ENCODE data around the gene MATN3. TPM values are rescaled to one million over a fixed set of nuclear protein-coding genes. Genes with fewer than 3 reads are reported as not detected.

MATN3 gene
- polyA plus RNA-seq, 1 donor (not counting 4 experiments of a cell fraction or from before 2014, with no cell fraction given) = 1.4 TPM

- Histone ChIP-seq H3K27me3 (ENCODE audit: control insufficient read depth, extremely low read depth, insufficient read depth, low read length) (no peaks in the 10 kb centered on the region), H3K4me3 (ENCODE audit: control insufficient read depth in 2 of 3, extremely low read depth in 1 of 3, insufficient read depth in 2 of 3, low read depth in 1 of 3, low read length in 3 of 3) (no peak overlapping the region), H2AFZ (ENCODE audit: control insufficient read depth, low read length) (no peak overlapping the region), H3K9ac (ENCODE audit: control insufficient read depth, extremely low read depth, insufficient read depth, low read length) (no peak overlapping the region), H3K4me1 (ENCODE audit: control insufficient read depth, extremely low read depth, insufficient read depth, low read length) (no peaks in the 10 kb centered on the region), H3K4me2 (ENCODE audit: control insufficient read depth, extremely low read depth, insufficient read depth, low read depth, low read length) (no peak overlapping the region), H3K27ac (ENCODE audit: control insufficient read depth, insufficient read depth, low read length) (no peak overlapping the region), H3K9me1 (ENCODE audit: control insufficient read depth, extremely low read depth, insufficient read depth, low read length) (no peaks in the 10 kb centered on the region), H3K36me3 (ENCODE audit: control insufficient read depth in 2 of 2, extremely low read depth in 1 of 2, insufficient read depth in 2 of 2, low read length in 2 of 2) (peaks cover 0 to 1% of the 10 kb centered on the region in 2 experiments), H4K20me1 (ENCODE audit: control insufficient read depth, extremely low read depth, insufficient read depth, low read length) (no peaks in the 10 kb centered on the region), H3K79me2 (ENCODE audit: control insufficient read depth, insufficient read depth, low read length) (no peaks in the 10 kb centered on the region), H3K9me3 (ENCODE audit: control insufficient read depth, low read depth, low read length) (no peaks in the 10 kb centered on the region)
- dilution Hi-C loops (cut with MboI; ENCODE audit: extremely low pct_ligation_motif_present, low sequenced_read_pairs) = no loop called here
- DNase-seq (ENCODE audit: low read depth, low spot score) (no peak), FAIRE-seq (no peak)
- TF ChIP-seq EZH2 (IDR thresholded peaks at IDR 0.05; ENCODE audit: low read length) (no peak), CTCF (optimal IDR thresholded peaks at IDR 0.05 in 1 of 3, IDR thresholded peaks at IDR 0.05 in 1 of 3, conservative IDR thresholded peaks at IDR 0.05 in 1 of 3; ENCODE audit: extremely low read depth in 1 of 3, insufficient read depth in 2 of 3, low read length in 3 of 3) (no peak)
These were observed 11.2 kb upstream of the MATN3 start for GRCh38 chr2:20023688-20024087.

- no peak overlapping the region for H3K4me2 ChIP-seq (ENCODE audit: control insufficient read depth, extremely low read depth, insufficient read depth, low read depth, low read length)
- H3K27ac ChIP-seq (ENCODE audit: control insufficient read depth, insufficient read depth, low read length) = no peak overlapping the region
- no peak overlapping the region for H3K4me3 ChIP-seq (ENCODE audit: control insufficient read depth in 2 of 3, extremely low read depth in 1 of 3, insufficient read depth in 2 of 3, low read depth in 1 of 3, low read length in 3 of 3)
- H3K36me3 ChIP-seq (ENCODE audit: control insufficient read depth in 2 of 2, extremely low read depth in 1 of 2, insufficient read depth in 2 of 2, low read length in 2 of 2) = no peaks in the 10 kb centered on the region
- no peaks in the 10 kb centered on the region for H3K79me2 ChIP-seq (ENCODE audit: control insufficient read depth, insufficient read depth, low read length)
- DNase-seq (ENCODE audit: low read depth, low spot score) (no peak), FAIRE-seq (no peak)
- no peaks in the 10 kb centered on the region for H3K9me1 ChIP-seq (ENCODE audit: control insufficient read depth, extremely low read depth, insufficient read depth, low read length)
- peaks cover 3% of the 10 kb centered on the region for H3K4me1 ChIP-seq (ENCODE audit: control insufficient read depth, extremely low read depth, insufficient read depth, low read length)
- H3K9ac ChIP-seq (ENCODE audit: control insufficient read depth, extremely low read depth, insufficient read depth, low read length) = no peak overlapping the region
- H3K27me3 ChIP-seq (ENCODE audit: control insufficient read depth, extremely low read depth, insufficient read depth, low read length) = no peaks in the 10 kb centered on the region
- dilution Hi-C loops (cut with MboI; ENCODE audit: extremely low pct_ligation_motif_present, low sequenced_read_pairs) = no loop called here
- H4K20me1 ChIP-seq (ENCODE audit: control insufficient read depth, extremely low read depth, insufficient read depth, low read length) = no peaks in the 10 kb centered on the region
- no peaks in the 10 kb centered on the region for H3K9me3 ChIP-seq (ENCODE audit: control insufficient read depth, low read depth, low read length)
- TF ChIP-seq CTCF (optimal IDR thresholded peaks at IDR 0.05 in 1 of 3, IDR thresholded peaks at IDR 0.05 in 1 of 3, conservative IDR thresholded peaks at IDR 0.05 in 1 of 3; ENCODE audit: extremely low read depth in 1 of 3, insufficient read depth in 2 of 3, low read length in 3 of 3) (no peak), EZH2 (IDR thresholded peaks at IDR 0.05; ENCODE audit: low read length) (no peak)
- H2AFZ ChIP-seq (ENCODE audit: control insufficient read depth, low read length) = no peak overlapping the region
These were observed 9.0 kb upstream of the MATN3 start for GRCh38 chr2:20021405-20022009.

Measured in keratinocyte (primary cell).